Measurements from ENCODE around the gene PALLD. TPM values are rescaled to one million over a fixed set of nuclear protein-coding genes. Genes with fewer than 3 reads are reported as not detected.
A peak's percentile ranks its signal among the peaks of the same experiment; 100 is the strongest.

PALLD gene
- total and polyA plus RNA-seq, 2 donors = 441 to 760 TPM

GRCh38 chr4:168677879-168678278 lies 181.0 kb downstream of the PALLD start:
- Histone ChIP-seq H3K4me3 (ENCODE audit: low read depth, low read length) (no peak overlapping the region), H3K36me3 (ENCODE audit: insufficient read depth) (no peaks in the 10 kb centered on the region), H3K4me1 (ENCODE audit: insufficient read depth) (no peaks in the 10 kb centered on the region), H3K27ac (ENCODE audit: low read depth) (no peak overlapping the region)
- WGBS = 91% methylated on average over 11 of the region's 11 CpGs
- DNase-seq (ENCODE audit: extremely low spot score) = no peak

GRCh38 chr4:168678751-168679366 lies 182.0 kb downstream of the PALLD start:
- DNase-seq (ENCODE audit: extremely low spot score) = no peak
- 96% methylated on average over 8 of the region's 8 CpGs for WGBS
- Histone ChIP-seq H3K36me3 (ENCODE audit: insufficient read depth) (no peaks in the 10 kb centered on the region), H3K4me3 (ENCODE audit: low read depth, low read length) (no peak overlapping the region), H3K4me1 (ENCODE audit: insufficient read depth) (no peaks in the 10 kb centered on the region), H3K27ac (ENCODE audit: low read depth) (no peak overlapping the region)

- no peak overlapping the region for H3K4me3 ChIP-seq (ENCODE audit: low read depth, low read length)
- H3K27ac ChIP-seq (ENCODE audit: low read depth) = no peak overlapping the region
- no peaks in the 10 kb centered on the region for H3K4me1 ChIP-seq (ENCODE audit: insufficient read depth)
- over 99% methylated on average over 3 of the region's 3 CpGs for WGBS
- no peaks in the 10 kb centered on the region for H3K36me3 ChIP-seq (ENCODE audit: insufficient read depth)
- DNase-seq (ENCODE audit: extremely low spot score) = no peak
Measured at GRCh38 chr4:168679397-168679796, 182.5 kb downstream of the PALLD start.

GRCh38 chr4:168679819-168680218 lies 183.0 kb downstream of the PALLD start:
- no peak overlapping the region for H3K27ac ChIP-seq (ENCODE audit: low read depth)
- H3K36me3 ChIP-seq (ENCODE audit: insufficient read depth) = no peaks in the 10 kb centered on the region

GRCh38 chr4:168682898-168683500 lies 186.1 kb downstream of the PALLD start:
- no peak overlapping the region for H3K27ac ChIP-seq (ENCODE audit: low read depth)
- H3K4me1 ChIP-seq (ENCODE audit: insufficient read depth) = no peaks in the 10 kb centered on the region
- no peak overlapping the region for H3K4me3 ChIP-seq (ENCODE audit: low read depth, low read length)
- no peaks in the 10 kb centered on the region for H3K36me3 ChIP-seq (ENCODE audit: insufficient read depth)
- WGBS = 64% methylated on average over 3 of the region's 3 CpGs
- DNase-seq (ENCODE audit: extremely low spot score) = no peak

More at GRCh38 chr4:168679819-168680218, 183.0 kb downstream of the PALLD start:
- Histone ChIP-seq H3K4me3 (ENCODE audit: low read depth, low read length) (no peak overlapping the region), H3K4me1 (ENCODE audit: insufficient read depth) (no peaks in the 10 kb centered on the region)
- DNase-seq (ENCODE audit: extremely low spot score) = no peak
- 75% methylated on average over 4 of the region's 4 CpGs for WGBS

- Histone ChIP-seq H3K27ac (ENCODE audit: low read depth) (no peak overlapping the region), H3K36me3 (ENCODE audit: insufficient read depth) (no peaks in the 10 kb centered on the region), H3K4me1 (ENCODE audit: insufficient read depth) (no peaks in the 10 kb centered on the region), H3K4me3 (ENCODE audit: low read depth, low read length) (no peak overlapping the region)
- WGBS = 77% methylated on average over 1 of the region's 1 CpG
- DNase-seq (ENCODE audit: extremely low spot score) = no peak
Measured at GRCh38 chr4:168683595-168683994, 186.7 kb downstream of the PALLD start.

GRCh38 chr4:168685136-168685809 lies 188.4 kb downstream of the PALLD start:
- Histone ChIP-seq H3K36me3 (ENCODE audit: insufficient read depth) (no peaks in the 10 kb centered on the region), H3K4me3 (ENCODE audit: low read depth, low read length) (no peak overlapping the region), H3K27ac (ENCODE audit: low read depth) (no peak overlapping the region), H3K4me1 (ENCODE audit: insufficient read depth) (no peaks in the 10 kb centered on the region)
- 81% methylated on average over 8 of the region's 8 CpGs for WGBS
- DNase-seq (ENCODE audit: extremely low spot score) = no peak

- H3K4me1 ChIP-seq (ENCODE audit: insufficient read depth) = no peaks in the 10 kb centered on the region
- H3K4me3 ChIP-seq (ENCODE audit: low read depth, low read length) = no peak overlapping the region
- no peak overlapping the region for H3K27ac ChIP-seq (ENCODE audit: low read depth)
- DNase-seq (ENCODE audit: extremely low spot score) = no peak
- H3K36me3 ChIP-seq (ENCODE audit: insufficient read depth) = no peaks in the 10 kb centered on the region
- WGBS = 57% methylated on average over 3 of the region's 3 CpGs
Measured at GRCh38 chr4:168688584-168688983, 191.7 kb downstream of the PALLD start.

- 89% methylated on average over 1 of the region's 1 CpG for WGBS
- Histone ChIP-seq H3K27ac (ENCODE audit: low read depth) (no peak overlapping the region), H3K4me3 (ENCODE audit: low read depth, low read length) (no peak overlapping the region), H3K36me3 (ENCODE audit: insufficient read depth) (no peaks in the 10 kb centered on the region), H3K4me1 (ENCODE audit: insufficient read depth) (no peaks in the 10 kb centered on the region)
- no peak for DNase-seq (ENCODE audit: extremely low spot score)
Measured at GRCh38 chr4:168689791-168690190, 192.9 kb downstream of the PALLD start.

- Histone ChIP-seq H3K4me3 (ENCODE audit: low read depth, low read length) (no peak overlapping the region), H3K27ac (ENCODE audit: low read depth) (no peak overlapping the region), H3K4me1 (ENCODE audit: insufficient read depth) (no peaks in the 10 kb centered on the region), H3K36me3 (ENCODE audit: insufficient read depth) (no peaks in the 10 kb centered on the region)
- DNase-seq (ENCODE audit: extremely low spot score) = no peak
- 45% methylated on average over 2 of the region's 2 CpGs for WGBS
Measured at GRCh38 chr4:168690199-168690598, 193.3 kb downstream of the PALLD start.

- H3K4me1 ChIP-seq (ENCODE audit: insufficient read depth) = no peaks in the 10 kb centered on the region
- DNase-seq (ENCODE audit: extremely low spot score) = no peak
- no peak overlapping the region for H3K27ac ChIP-seq (ENCODE audit: low read depth)
- no peaks in the 10 kb centered on the region for H3K36me3 ChIP-seq (ENCODE audit: insufficient read depth)
- 62% methylated on average over 6 of the region's 6 CpGs for WGBS
- no peak overlapping the region for H3K4me3 ChIP-seq (ENCODE audit: low read depth, low read length)
Measured at GRCh38 chr4:168691631-168692369, 194.9 kb downstream of the PALLD start.

GRCh38 chr4:168693750-168694490 lies 197.1 kb downstream of the PALLD start:
- no peak overlapping the region for H3K4me3 ChIP-seq (ENCODE audit: low read depth, low read length)

GRCh38 chr4:168694667-168695066 lies 197.8 kb downstream of the PALLD start:
- Histone ChIP-seq H3K4me1 (ENCODE audit: insufficient read depth) (no peaks in the 10 kb centered on the region), H3K4me3 (ENCODE audit: low read depth, low read length) (no peak overlapping the region), H3K27ac (ENCODE audit: low read depth) (peak overlapping the region; percentile 16), H3K36me3 (ENCODE audit: insufficient read depth) (no peaks in the 10 kb centered on the region)
- 56% methylated on average over 4 of the region's 4 CpGs for WGBS
- peak; percentile 80 for DNase-seq (ENCODE audit: extremely low spot score)

More at GRCh38 chr4:168693750-168694490, 197.1 kb downstream of the PALLD start:
- Histone ChIP-seq H3K27ac (ENCODE audit: low read depth) (no peak overlapping the region), H3K36me3 (ENCODE audit: insufficient read depth) (no peaks in the 10 kb centered on the region), H3K4me1 (ENCODE audit: insufficient read depth) (no peaks in the 10 kb centered on the region)
- WGBS = 34% methylated on average over 8 of the region's 8 CpGs
- DNase-seq (ENCODE audit: extremely low spot score) = no peak

Data from urinary bladder (tissue), 4 donors.